ENCODE results near the gene PRTN3. TPM values are rescaled to one million over a fixed set of nuclear protein-coding genes. Genes with fewer than 3 reads are reported as not detected.

PRTN3 gene
- total RNA-seq, 1 experiment from 2014 or later, result not detected

DNA sequence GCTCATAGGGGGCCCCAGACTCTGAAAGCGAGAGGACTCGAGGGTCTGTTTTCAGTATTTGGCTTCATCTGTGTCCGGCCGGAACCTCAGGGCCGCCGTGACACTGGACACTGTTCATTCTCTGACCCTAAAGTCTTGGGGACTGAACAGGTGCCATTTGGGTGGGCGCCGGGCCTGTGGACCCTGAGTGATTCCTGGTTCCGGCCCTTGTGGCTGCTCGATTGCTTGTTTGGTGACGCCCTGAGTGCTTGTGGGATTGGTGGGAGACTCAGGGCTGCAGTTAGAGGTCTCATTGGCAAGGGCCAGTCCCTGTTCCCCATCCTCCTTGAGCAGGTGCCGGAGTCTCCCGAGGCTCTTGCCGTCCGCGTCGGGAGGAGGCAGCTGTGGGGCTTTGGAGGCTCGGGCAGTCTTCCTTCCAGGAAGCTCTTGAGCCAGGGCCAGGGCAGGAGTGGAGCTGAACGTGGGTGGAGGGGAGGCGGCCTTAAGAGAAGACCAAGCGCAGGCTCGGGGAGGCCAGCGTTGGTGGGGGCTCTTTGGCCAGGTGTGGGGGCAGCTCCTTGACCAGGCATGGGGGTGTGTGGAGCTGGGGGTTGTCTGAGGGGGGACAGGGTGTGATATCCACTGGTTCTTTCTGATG lies 38.8 kb upstream of the PRTN3 start:
- DNase-seq (ENCODE audit: low read depth, low spot score), result no peak

DNA sequence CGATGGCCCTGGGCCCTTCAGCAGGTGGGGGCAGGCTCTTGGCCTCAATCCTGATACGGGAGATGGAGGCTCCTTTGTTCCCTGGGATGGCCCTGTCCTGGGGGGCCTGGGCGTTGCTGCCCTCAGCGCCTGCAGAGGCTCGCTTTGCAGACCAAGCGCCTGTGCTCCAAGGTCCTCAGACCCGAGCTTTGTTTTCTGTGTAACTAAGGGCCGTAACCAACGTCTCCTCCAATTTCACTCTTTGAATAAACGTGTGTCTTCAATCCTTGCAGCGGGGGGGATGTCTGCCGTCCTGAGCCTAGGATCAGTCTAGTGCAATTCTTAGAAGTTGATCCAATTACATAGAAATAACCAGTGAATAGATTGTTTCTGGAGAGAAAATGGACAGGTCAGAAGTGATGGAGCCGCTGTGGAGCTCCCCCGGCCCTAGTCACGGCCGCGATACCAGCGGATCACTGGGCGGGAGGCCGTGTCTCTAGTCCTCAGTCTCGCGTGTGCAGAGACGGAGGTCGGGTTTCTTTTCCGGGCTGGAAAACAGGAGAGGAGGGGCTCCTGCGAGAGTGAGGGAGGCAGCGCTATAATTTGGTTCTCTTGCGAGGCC lies 38.2 kb upstream of the PRTN3 start:
- no peak for DNase-seq (ENCODE audit: low read depth, low spot score)
- in situ Hi-C loops (cut with HindIII; ENCODE audit: low pct_unique_long_range_greater_than_20kb, low sequenced_read_pairs), result no loop called here

More for the DNA sequence above, 38.8 kb upstream of the PRTN3 start:
- in situ Hi-C loops (cut with HindIII; ENCODE audit: low pct_unique_long_range_greater_than_20kb, low sequenced_read_pairs), result no loop called here

DNA sequence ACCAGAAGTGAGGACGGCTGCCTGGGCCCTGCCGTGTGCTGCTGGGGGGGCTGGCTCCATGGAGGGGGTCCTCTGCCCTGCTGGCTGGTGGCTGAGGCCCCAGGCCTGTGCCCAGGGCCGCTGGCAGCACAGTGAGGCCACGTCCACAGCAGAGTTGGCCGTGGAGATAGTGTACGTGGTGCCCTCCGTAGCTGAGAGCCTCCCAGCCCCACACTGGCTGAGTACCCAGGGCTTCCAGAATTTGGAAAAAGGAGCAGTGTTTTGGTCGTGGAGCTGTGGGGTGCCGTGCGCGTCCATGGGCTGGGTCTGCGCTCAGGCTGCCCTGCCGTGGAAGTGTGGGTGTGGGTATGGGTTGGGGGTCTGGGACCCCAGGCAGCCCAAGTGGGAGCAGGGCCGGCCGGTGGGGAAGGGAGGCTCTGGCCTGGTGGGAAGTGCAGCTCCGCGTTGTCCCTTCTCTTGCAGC lies 37.7 kb upstream of the PRTN3 start:
- in situ Hi-C loops (cut with HindIII; ENCODE audit: low pct_unique_long_range_greater_than_20kb, low sequenced_read_pairs), result no loop called here
- DNase-seq (ENCODE audit: low read depth, low spot score), result no peak

DNA sequence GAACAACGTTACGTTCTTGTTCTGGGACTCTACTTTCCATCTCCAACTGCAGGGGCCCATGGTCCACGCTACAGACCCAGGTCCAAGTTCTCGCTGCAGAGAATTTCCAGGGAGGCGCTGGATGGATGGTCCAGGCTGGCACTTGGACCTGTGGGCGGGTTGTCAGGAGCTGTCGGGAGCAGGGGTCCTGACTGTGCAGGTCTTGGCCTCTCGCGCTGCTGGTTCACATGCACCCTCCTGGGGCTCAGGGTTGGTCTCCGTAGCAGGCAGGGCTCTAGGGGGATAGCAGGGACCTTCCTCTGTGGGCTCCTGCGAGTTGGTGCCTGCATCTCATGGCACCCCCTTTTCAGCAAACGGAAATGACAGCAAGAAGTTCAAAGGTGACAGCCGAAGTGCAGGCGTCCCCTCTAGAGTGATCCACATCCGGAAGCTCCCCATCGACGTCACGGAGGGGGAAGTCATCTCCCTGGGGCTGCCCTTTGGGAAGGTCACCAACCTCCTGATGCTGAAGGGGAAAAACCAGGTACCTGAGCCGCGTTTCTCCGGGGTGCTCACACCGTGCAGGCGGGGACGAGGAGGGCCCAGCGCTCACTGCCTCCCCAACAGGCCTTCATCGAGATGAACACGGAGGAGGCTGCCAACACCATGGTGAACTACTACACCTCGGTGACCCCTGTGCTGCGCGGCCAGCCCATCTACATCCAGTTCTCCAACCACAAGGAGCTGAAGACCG lies 36.9 kb upstream of the PRTN3 start:
- DNase-seq (ENCODE audit: low read depth, low spot score), result no peak
- in situ Hi-C loops (cut with HindIII; ENCODE audit: low pct_unique_long_range_greater_than_20kb, low sequenced_read_pairs), result no loop called here

DNA sequence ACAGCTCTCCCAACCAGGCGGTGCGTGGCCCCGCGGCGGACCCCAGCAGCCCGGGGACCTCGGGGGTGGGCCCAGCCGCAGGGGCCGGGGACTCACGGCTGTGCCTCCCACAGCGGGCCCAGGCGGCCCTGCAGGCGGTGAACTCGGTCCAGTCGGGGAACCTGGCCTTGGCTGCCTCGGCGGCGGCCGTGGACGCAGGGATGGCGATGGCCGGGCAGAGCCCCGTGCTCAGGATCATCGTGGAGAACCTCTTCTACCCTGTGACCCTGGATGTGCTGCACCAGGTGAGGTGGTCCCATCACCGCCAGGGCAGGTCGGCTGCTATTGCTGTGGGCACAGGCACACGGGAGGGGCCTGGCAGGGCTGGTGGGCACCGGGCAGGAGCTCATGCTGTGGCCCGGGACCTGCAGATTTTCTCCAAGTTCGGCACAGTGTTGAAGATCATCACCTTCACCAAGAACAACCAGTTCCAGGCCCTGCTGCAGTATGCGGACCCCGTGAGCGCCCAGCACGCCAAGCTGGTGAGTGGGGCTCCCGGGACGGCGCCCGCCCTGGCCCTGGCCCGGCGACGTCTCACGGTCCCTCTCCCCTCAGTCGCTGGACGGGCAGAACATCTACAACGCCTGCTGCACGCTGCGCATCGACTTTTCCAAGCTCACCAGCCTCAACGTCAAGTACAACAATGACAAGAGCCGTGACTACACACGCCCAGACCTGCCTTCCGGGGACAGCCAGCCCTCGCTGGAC lies 36.2 kb upstream of the PRTN3 start:
- in situ Hi-C loops (cut with HindIII; ENCODE audit: low pct_unique_long_range_greater_than_20kb, low sequenced_read_pairs), result no loop called here
- DNase-seq (ENCODE audit: low read depth, low spot score), result no peak

DNA sequence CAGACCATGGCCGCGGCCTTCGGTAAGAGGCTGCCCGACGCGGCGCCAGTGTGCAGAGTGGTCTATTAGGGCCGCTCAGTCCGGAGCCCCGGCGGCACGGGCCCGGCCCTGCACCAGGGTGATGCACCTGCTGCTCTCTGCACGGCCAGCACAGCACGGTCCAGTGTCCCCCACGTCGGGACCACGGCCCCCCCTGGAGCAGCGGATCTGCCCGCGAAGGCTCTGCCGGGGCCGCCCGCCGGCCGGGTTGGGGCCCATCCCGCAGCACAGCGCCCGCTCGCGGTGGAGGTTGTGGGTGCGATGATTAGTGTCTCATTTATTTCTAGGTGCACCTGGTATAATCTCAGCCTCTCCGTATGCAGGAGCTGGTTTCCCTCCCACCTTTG lies 35.6 kb upstream of the PRTN3 start:
- in situ Hi-C loops (cut with HindIII; ENCODE audit: low pct_unique_long_range_greater_than_20kb, low sequenced_read_pairs), result no loop called here
- no peak for DNase-seq (ENCODE audit: low read depth, low spot score)

DNA sequence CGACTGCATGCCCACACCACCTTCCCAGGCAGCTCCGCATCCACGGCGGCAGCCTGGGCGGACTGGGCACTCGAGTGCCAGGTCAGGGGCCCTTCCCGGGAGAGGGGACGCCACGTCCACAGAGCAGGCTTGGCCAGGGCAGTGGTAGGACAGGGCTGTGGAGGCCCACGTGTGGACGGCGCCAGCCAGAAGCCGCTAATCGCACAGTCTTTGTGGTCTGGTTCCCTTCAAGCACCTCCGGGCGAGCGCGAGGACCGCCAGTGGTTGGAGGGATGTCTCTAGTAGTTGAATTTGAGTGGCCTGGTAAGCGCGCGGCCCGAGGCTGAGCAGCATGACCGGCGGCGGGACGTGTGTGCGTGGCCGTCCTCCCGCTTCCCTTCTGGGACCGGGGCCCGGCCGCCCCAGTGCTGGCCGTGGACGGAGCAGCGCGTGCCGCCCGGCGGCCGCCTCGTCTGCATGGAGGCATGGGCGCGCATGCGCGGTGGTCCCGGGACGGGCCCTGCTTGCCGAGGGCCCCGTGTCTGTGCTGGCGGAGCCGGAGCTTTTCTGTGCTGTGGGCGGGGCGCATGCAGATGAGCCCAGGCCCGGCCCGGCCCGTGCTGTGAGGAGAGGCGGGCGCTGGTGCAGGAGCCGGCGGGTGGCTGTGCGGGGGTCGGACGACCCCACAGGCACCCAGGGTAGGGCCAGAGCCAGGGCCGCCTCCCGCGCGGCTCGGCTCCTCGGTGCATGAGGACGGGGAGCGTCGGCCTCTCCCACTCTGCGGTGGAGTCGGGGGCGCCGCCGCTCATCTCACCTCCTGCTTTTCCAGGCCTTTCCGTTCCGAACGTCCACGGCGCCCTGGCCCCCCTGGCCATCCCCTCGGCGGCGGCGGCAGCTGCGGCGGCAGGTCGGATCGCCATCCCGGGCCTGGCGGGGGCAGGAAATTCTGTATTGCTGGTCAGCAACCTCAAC lies 34.9 kb upstream of the PRTN3 start:
- no peak for DNase-seq (ENCODE audit: low read depth, low spot score)
- in situ Hi-C loops (cut with HindIII; ENCODE audit: low pct_unique_long_range_greater_than_20kb, low sequenced_read_pairs), result no loop called here

DNA sequence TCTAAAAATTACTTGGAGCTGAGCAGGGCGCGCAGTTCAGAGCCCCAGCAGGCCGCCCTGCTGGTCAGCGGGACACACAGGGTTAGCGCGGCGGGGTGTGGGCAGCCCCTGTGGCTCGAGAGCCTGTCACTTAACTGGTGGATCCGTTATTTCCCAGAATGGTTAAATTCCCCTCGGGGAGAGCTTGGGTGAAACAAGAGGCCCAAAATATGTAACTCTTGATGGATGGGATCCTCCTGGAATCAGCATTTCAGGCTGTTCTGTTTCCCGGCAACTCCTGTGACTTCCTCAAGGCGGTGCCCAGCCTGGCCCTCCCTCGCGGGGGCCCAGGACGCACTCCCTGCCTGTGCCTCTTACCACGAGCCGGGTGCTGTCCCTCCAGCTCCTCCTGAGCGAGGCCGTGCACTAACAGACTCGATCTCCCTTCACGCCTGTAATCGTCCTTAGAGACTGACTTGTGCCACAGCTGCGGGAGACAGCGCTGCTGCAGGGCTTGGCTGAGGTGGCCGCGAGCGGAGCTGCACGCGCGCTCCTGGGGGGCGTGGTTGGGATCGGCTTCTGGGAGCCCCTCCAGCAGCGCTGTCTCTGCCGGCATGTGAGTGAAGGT lies 33.9 kb upstream of the PRTN3 start:
- no peak for DNase-seq (ENCODE audit: low read depth, low spot score)
- in situ Hi-C loops (cut with HindIII; ENCODE audit: low pct_unique_long_range_greater_than_20kb, low sequenced_read_pairs), result no loop called here

DNA sequence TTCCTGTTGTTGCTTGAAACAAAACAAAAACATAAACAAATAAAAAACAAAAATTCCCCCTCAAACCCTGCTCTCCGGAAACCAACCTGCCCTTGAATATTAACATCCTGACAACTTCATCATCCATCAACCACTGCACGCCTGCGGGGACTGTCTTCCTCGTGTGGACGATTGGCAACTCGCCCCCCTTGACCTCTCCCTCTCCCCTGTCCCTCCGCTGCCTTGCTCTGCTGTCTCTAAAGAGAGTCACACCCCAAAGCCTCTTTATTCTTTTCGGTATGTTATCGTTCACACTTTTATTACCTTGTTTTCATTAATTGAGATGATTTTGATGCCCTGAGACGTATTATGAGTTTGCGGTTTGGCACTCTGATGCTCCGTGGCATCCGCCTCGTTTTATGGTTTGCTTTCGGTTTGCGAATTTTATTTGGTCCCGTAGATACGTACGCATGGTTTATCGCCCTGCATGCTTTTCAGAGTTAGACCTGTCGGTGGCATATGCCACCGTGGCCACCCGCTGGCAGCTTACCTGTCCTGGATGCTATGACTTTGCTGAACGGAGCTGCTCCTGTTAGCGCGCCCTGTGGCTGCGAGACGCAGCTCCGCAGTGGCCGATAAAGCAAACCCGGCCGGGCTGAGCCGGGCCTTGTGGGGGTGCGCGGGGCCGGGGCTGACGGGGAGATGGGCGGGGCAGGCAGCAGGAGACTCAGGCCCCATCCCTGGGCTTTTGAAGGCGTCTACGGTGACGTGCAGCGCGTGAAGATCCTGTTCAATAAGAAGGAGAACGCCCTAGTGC lies 33.0 kb upstream of the PRTN3 start:
- in situ Hi-C loops (cut with HindIII; ENCODE audit: low pct_unique_long_range_greater_than_20kb, low sequenced_read_pairs), result no loop called here

DNA sequence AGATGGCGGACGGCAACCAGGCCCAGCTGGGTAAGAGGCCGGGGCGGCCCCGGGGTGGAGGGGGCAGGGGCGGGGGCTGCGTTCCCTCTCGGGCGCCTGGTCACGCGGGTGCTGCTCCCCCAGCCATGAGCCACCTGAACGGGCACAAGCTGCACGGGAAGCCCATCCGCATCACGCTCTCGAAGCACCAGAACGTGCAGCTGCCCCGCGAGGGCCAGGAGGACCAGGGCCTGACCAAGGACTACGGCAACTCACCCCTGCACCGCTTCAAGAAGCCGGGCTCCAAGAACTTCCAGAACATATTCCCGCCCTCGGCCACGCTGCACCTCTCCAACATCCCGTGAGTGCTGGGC lies 32.4 kb upstream of the PRTN3 start:
- DNase-seq (ENCODE audit: low read depth, low spot score), result no peak
- in situ Hi-C loops (cut with HindIII; ENCODE audit: low pct_unique_long_range_greater_than_20kb, low sequenced_read_pairs), result no loop called here

More for the DNA sequence above, 33.0 kb upstream of the PRTN3 start:
- no peak for DNase-seq (ENCODE audit: low read depth, low spot score)

DNA sequence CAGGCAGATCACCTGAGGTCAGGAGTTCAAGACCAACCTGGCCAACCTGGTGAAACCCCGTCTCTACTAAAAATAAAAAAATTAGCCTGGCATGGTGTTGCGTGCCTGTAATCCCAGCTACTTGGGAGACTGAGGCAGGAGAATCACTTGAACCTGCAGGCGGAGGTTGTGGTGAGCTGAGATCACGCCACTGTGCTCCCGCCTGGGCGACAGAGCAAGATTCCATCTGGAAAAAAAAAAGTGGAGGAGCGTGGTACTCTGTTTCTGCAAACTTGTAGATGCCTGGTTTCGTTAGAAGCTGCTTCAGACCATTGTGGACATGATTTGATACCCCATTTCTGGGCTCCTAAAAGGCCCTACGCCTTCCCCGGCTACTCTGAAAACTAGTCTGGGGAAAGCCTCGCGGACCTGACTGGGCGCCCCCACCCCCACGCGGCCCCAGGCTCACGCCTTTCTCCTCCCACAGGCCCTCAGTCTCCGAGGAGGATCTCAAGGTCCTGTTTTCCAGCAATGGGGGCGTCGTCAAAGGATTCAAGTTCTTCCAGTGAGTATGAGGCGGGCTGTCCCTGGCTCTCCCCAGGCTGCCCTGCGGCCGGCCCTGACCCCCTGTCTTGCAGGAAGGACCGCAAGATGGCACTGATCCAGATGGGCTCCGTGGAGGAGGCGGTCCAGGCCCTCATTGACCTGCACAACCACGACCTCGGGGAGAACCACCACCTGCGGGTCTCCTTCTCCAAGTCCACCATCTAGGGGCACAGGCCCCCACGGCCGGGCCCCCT lies 30.5 kb upstream of the PRTN3 start:
- DNase-seq (ENCODE audit: low read depth, low spot score), result no peak
- in situ Hi-C loops (cut with HindIII; ENCODE audit: low pct_unique_long_range_greater_than_20kb, low sequenced_read_pairs), result no loop called here

DNA sequence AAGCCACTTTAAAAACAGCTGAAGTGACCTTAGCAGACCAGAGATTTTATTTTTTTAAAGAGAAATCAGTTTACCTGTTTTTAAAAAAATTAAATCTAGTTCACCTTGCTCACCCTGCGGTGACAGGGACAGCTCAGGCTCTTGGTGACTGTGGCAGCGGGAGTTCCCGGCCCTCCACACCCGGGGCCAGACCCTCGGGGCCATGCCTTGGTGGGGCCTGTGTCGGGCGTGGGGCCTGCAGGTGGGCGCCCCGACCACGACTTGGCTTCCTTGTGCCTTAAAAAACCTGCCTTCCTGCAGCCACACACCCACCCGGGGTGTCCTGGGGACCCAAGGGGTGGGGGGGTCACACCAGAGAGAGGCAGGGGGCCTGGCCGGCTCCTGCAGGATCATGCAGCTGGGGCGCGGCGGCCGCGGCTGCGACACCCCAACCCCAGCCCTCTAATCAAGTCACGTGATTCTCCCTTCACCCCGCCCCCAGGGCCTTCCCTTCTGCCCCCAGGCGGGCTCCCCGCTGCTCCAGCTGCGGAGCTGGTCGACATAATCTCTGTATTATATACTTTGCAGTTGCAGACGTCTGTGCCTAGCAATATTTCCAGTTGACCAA lies 29.8 kb upstream of the PRTN3 start:
- no peak for DNase-seq (ENCODE audit: low read depth, low spot score)
- in situ Hi-C loops (cut with HindIII; ENCODE audit: low pct_unique_long_range_greater_than_20kb, low sequenced_read_pairs), result no loop called here

DNA sequence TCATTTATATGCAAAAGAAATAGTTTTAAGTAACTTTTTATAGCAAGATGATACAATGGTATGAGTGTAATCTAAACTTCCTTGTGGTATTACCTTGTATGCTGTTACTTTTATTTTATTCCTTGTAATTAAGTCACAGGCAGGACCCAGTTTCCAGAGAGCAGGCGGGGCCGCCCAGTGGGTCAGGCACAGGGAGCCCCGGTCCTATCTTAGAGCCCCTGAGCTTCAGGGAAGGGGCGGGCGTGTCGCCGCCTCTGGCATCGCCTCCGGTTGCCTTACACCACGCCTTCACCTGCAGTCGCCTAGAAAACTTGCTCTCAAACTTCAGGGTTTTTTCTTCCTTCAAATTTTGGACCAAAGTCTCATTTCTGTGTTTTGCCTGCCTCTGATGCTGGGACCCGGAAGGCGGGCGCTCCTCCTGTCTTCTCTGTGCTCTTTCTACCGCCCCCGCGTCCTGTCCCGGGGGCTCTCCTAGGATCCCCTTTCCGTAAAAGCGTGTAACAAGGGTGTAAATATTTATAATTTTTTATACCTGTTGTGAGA lies 29.2 kb upstream of the PRTN3 start:
- no peak for DNase-seq (ENCODE audit: low read depth, low spot score)
- in situ Hi-C loops (cut with HindIII; ENCODE audit: low pct_unique_long_range_greater_than_20kb, low sequenced_read_pairs), result no loop called here

DNA sequence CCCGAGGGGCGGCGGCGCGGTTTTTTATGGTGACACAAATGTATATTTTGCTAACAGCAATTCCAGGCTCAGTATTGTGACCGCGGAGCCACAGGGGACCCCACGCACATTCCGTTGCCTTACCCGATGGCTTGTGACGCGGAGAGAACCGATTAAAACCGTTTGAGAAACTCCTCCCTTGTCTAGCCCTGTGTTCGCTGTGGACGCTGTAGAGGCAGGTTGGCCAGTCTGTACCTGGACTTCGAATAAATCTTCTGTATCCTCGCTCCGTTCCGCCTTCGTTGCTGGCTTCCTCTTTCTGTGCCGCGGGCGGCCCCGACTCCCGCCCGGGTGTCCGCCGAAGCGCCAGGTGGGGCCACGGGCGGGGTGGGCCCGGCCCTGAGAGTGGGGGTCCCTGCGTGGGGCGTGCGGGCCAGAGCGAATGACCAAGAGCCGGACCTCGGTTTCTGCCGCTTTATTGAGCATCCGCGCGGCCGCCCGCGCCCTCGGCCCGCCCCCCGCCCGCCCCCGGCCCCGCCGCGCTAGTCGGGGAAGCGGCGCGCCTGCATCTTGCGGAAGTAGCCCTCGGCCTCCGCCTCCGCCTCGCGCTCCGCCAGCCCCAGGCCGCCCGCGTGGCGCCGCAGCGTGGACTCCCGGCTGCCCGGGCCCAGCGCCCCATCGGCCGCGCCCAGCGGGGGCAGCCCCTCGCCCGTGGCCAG lies 28.6 kb upstream of the PRTN3 start:
- no peak for DNase-seq (ENCODE audit: low read depth, low spot score)
- in situ Hi-C loops (cut with HindIII; ENCODE audit: low pct_unique_long_range_greater_than_20kb, low sequenced_read_pairs), result no loop called here

Data from SK-MEL-5 (cell line).